NCI-H748 (cell line): Measurements from ENCODE around the gene KCNJ15.
"Not testable (repeated sequence)": the region's sequence is repeated elsewhere in the genome, so short reads cannot be mapped to it uniquely, and the experiment has no call there.

ENCODE experiments used
- DNase-seq: peaks from one replicate; lab custom pipeline; 2025; ENCODE audit not compliant: unreplicated experiment; lab: John Stamatoyannopoulos, UW

KCNJ15 gene

GRCh38 chr21:38244407-38244787 lies 12.4 kb upstream of the KCNJ15 start:
- no peak for DNase-seq

- DNase-seq: no peak
These were observed 11.6 kb upstream of the KCNJ15 start for GRCh38 chr21:38244885-38245869.

- DNase-seq: no peak
These were observed 10.3 kb upstream of the KCNJ15 start for GRCh38 chr21:38246511-38246910.

GRCh38 chr21:38247054-38247453 lies 9.7 kb upstream of the KCNJ15 start:
- DNase-seq: not testable (repeated sequence)

GRCh38 chr21:38247738-38248510 lies 8.9 kb upstream of the KCNJ15 start:
- no peak for DNase-seq

- DNase-seq: no peak
These were observed 7.5 kb upstream of the KCNJ15 start for GRCh38 chr21:38249256-38249655.

- no peak for DNase-seq
These were observed 7.0 kb upstream of the KCNJ15 start for GRCh38 chr21:38249696-38250278.

- DNase-seq: peak; percentile 49
These were observed 5.8 kb upstream of the KCNJ15 start for GRCh38 chr21:38250991-38251418.

- no peak for DNase-seq
These were observed 1.8 kb upstream of the KCNJ15 start for GRCh38 chr21:38254970-38255369.

GRCh38 chr21:38255571-38256117 lies 1.1 kb upstream of the KCNJ15 start:
- no peak for DNase-seq

GRCh38 chr21:38257667-38258066 lies 876 bp downstream of the KCNJ15 start:
- DNase-seq: no peak

- no peak for DNase-seq
These were observed 2.0 kb downstream of the KCNJ15 start for GRCh38 chr21:38258521-38259485.

GRCh38 chr21:38259665-38260064 lies 2.9 kb downstream of the KCNJ15 start:
- no peak for DNase-seq

GRCh38 chr21:38260426-38260825 lies 3.6 kb downstream of the KCNJ15 start:
- no peak for DNase-seq

- DNase-seq: no peak
These were observed 5.1 kb downstream of the KCNJ15 start for GRCh38 chr21:38261851-38262250.

- DNase-seq: no peak
These were observed 6.7 kb downstream of the KCNJ15 start for GRCh38 chr21:38263493-38263892.

- no peak for DNase-seq
These were observed 7.8 kb downstream of the KCNJ15 start for GRCh38 chr21:38264571-38264970.

- no peak for DNase-seq
These were observed 8.4 kb downstream of the KCNJ15 start for GRCh38 chr21:38265166-38265565.

GRCh38 chr21:38266732-38267131 lies 9.9 kb downstream of the KCNJ15 start:
- DNase-seq: no peak

GRCh38 chr21:38267136-38267755 lies 10.5 kb downstream of the KCNJ15 start:
- DNase-seq: no peak
